Adrenal gland (tissue), 5 donors: ENCODE measurements around the gene ASTN1.

Source experiments
- POLR2A ChIP-seq, 2 donors: fragments of 450-650 bp; IDR thresholded peaks; one replicate each; pipeline ENCODE4 v1.6.1; 2017; ENCODE audit warnings: antibody characterized with exemption in 2 of 2, mild to moderate bottlenecking in 2 of 2, moderate library complexity in 1 of 2
- TF ChIP-seq, protein P1 (sequence below), 6 experiments: fragments of 450-650 bp in 4 of 6; fragments of 200-600 bp in 2 of 6; sonication (generic) in 1 of 6; IDR thresholded peaks; 1 replicate in 5 of 6; 2 replicates in 1 of 6; pipeline versions ENCODE4 v1.5.1 to v1.8.0; 2016 to 2021; ENCODE audit warnings: antibody characterized with exemption in 6 of 6, mild to moderate bottlenecking in 2 of 6, moderate library complexity in 1 of 6
- donor health status: DM: no; HTN: no; CAD: no.

DNA sequence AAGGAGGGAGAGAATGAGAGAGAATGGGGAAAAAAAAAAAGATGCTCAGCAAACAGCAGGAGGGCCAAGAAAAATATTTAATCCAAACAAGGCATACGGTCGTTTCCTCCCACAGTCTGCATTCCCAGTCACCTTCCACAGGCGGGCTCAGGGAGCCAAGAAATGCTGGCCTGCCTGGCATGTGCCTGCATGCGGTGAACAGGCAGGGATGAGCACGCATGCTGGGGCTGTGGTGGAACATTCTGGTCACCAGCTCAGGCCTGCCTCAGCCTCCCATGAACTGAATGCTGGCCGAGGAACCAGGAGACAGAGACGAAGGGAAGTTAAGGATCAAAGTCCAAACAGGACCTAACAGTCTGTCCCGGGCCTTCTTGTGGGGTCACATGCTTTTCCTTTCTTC lies 335.3 kb downstream of the ASTN1 start:
- TF ChIP-seq, protein P1, sequence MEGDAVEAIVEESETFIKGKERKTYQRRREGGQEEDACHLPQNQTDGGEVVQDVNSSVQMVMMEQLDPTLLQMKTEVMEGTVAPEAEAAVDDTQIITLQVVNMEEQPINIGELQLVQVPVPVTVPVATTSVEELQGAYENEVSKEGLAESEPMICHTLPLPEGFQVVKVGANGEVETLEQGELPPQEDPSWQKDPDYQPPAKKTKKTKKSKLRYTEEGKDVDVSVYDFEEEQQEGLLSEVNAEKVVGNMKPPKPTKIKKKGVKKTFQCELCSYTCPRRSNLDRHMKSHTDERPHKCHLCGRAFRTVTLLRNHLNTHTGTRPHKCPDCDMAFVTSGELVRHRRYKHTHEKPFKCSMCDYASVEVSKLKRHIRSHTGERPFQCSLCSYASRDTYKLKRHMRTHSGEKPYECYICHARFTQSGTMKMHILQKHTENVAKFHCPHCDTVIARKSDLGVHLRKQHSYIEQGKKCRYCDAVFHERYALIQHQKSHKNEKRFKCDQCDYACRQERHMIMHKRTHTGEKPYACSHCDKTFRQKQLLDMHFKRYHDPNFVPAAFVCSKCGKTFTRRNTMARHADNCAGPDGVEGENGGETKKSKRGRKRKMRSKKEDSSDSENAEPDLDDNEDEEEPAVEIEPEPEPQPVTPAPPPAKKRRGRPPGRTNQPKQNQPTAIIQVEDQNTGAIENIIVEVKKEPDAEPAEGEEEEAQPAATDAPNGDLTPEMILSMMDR (IDR thresholded peaks at IDR 0.05): no peak
- TF ChIP-seq POLR2A (IDR thresholded peaks at IDR 0.05): no peak
